HuH-7.5 (cell line): ENCODE results near the gene ESPNL.

ENCODE experiments used
- DNase-seq: peaks from one replicate; pipeline ENCODE4 v3.0.0; 2011; ENCODE audit warnings: low spot score

The ESPNL gene

GRCh38 chr2:238157506-238158017 is 57.4 kb downstream of the ESPNL start:
- no peak for DNase-seq

GRCh38 chr2:238158018-238158508 is 57.9 kb downstream of the ESPNL start:
- DNase-seq = no peak

GRCh38 chr2:238158509-238159070 is 58.5 kb downstream of the ESPNL start, which contains the start of gene ERFE:
ERFE (plus strand) TSS chr2:238158970; CDS start chr2:238159008, 38 bp downstream.
- DNase-seq = peak; percentile 93

- peak; percentile 79 for DNase-seq
Measured at GRCh38 chr2:238159071-238159539, 59.0 kb downstream of the ESPNL start.

DNA sequence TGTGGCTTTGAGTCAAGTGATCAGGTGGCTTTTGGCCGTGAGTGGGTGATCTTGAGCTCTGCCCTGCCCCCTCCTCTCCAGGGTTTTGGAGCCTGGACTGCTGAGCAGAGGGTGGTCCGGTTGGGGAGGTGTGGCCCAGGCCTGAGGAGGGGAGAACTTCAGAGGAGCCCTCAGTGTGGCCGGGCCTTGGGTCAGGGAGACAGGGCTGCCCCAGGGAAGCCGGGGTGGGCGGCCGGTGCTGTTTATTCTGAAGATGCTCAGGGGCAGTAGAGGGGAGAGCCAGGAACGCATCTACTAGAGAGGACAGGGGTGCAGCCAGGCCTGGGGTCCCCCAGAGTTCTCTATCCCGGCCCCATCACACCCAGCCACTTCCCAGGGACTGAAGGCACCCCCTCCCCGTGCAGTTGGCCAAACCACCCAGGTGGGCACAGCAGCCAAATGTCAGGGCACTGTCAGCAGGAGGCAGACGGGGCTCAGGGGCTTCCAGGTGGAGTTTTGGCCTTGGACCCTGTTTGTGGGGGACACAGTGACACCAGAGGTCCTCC is 59.6 kb downstream of the ESPNL start:
- no peak for DNase-seq

GRCh38 chr2:238160206-238161129 is 60.3 kb downstream of the ESPNL start:
- peak; percentile 68 for DNase-seq

DNA sequence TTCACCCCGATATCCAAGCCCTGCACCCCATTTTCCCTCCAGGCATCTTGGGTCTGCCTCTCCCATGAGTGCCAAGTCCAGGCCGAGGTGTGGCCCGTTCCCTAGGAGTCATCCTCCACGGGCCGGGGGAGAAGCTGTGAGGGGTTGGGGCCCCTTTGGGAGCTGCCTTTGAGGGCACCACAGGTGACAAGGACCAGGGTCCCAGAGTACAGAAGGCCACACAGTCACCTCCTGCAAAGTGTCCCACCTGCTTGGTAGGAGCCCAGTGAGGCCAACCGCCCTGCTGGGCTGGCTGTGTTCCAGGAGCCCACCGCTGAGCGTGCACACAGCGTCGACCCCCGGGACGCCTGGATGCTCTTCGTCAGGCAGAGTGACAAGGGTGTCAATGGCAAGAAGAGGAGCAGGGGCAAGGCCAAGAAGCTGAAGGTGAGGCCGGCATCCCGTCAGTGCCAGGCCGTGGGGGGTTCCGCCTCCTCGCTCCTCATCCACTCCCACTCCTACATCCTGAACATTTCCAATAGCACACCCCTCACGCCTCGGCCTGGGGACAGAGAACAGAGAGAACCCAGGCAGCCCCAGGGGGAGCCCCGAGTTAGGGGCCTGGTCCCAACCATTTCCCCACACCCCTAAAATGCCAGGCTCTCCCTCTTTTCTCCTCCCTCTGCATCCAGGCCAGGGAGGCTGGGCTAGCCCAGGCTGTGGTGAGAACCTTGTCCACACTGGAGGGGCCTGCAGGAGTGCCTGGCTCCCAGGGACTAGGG is 61.3 kb downstream of the ESPNL start:
- DNase-seq = no peak

DNA sequence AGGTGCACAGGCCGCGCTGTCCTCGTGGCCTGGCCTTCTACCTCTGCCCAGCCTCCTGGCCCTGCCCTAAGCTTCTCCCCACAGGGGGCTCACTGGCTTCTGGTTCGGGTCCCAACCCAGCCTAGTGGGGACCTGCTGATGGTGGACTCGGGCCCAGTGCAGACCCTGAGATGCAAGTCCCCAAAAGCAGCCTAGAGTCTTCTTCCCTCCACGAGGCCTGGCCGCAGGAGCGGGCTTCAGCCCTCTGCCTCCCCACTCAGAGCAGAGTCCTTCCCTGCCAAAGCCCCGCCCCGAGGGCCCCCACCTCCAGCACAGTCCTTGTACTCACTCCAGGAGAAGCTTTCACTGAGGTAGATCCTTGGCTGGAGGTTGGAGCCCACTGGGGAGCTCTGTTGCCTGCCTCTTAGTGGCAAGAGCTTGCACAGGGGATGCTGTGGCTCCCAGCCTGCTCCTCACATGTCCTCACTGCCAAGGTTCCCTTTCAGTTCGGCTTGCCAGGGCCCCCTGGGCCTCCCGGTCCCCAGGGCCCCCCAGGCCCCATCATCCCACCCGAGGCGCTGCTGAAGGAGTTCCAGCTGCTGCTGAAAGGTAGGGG is 62.2 kb downstream of the ESPNL start:
- peak; percentile 11 for DNase-seq

DNA sequence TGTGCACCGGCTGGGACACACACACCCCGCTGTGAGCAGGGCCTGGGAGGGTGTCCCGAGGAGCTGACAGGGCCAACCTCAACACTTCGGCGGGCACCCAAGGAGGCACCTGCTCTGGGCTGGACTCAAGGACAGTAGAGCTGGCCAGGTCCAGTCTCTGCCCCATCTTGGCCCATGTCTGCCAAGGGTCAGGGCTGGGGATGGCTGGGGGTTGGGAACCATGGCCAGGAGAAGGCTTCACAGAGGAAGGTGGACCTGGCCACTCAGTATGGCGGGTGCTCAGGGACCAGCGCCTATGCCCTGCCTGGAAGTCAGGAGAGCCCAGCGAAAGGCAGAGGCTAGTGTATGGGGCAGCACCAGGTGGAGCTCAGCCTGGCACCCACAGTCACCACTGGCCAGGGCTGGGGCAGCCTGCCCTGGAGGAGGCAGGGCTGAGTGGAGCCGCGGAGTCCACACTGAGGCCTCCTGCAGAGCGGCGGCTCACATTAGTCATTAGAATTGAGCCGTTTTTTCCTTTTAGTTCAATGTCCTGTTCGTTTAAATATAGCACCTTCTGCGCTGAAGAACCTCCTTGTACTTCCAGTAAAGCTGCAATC is 62.8 kb downstream of the ESPNL start:
- peak; percentile 10 for DNase-seq

DNA sequence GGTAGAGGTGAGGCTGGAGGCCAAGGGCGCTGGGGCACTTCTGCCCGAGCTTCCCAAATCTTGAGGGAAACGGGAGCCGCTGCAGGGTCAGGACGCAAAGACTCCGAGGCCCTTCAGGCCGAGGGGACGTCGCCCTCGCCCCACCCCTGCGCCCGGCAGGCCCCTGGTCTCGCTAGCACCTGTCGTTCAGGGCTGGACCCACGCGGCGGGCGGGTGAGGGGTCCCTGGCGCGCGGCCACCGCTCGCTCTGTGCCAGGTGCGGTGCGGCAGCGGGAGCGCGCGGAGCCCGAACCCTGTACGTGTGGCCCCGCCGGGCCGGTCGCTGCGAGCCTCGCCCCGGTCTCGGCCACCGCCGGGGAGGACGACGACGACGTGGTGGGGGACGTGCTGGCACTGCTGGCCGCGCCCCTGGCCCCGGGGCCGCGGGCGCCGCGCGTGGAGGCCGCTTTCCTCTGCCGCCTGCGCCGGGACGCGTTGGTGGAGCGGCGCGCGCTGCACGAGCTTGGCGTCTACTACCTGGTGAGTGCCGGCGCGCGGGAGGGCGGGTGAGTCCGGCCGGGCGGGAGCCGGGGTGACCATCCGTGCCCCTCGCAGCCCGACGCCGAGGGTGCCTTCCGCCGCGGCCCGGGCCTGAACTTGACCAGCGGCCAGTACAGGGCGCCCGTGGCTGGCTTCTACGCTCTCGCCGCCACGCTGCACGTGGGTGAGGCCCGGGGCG is 63.5 kb downstream of the ESPNL start:
- peak; percentile 5 for DNase-seq

DNA sequence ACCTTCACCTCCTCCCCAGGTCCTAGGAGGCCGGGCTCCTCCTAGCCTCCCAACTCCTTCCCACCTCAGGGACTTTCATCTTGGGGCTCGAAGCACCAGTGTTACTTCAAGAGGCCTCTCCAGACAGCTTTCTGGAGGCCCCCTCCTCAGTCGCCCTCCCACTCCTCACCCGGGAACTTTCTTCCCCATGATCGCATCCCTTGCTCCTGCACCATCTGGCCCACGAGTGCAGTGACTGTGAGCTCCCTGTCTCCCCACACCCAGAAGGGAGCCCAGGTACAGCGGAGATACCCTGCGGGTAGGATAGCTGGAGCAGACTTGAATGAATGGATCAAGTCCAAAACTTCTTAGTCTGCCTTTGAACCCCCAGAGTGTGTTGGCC is 64.8 kb downstream of the ESPNL start:
- DNase-seq = no peak

GRCh38 chr2:238165288-238165921 is 65.3 kb downstream of the ESPNL start:
- DNase-seq = no peak

GRCh38 chr2:238166391-238167343 is 66.5 kb downstream of the ESPNL start:
- no peak for DNase-seq

DNA sequence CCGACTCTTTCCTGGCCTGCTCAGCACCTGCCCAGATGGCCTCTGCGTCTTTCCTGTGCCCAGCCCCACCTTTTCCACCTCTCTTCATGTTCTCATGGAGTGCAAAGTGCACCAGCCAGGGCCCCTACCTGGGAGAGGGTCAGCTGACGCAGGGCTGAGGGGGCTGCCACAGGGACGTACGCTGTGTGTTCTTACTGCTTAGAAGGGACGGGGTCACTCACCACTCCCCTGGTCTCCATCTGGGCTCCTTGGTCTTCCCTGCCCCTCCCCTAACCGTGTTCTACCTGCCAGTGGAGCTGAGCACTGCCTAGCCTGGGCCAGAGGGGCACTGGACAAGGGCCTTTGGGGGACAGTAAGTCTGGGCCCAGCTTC is 67.2 kb downstream of the ESPNL start:
- no peak for DNase-seq

DNA sequence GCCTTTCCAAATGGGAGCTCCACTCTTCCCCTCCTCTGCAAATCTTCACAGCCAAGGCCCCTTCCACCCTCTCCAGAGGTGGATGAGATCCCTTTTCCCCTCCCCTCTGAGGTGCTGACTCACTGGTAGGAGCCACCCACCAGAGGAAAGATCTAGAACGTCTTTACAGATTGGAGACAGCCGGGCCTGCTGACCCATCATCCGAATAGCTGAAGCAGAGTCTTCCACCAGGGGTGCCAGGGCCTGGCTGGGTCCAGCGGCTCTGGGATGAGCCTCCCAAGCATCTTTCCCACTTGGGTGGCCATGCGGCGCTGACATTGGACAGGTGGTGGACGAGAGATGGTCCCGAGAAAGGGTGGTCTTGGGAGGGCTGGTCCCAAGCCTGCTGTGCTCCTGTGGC is 67.6 kb downstream of the ESPNL start:
- DNase-seq = no peak

DNA sequence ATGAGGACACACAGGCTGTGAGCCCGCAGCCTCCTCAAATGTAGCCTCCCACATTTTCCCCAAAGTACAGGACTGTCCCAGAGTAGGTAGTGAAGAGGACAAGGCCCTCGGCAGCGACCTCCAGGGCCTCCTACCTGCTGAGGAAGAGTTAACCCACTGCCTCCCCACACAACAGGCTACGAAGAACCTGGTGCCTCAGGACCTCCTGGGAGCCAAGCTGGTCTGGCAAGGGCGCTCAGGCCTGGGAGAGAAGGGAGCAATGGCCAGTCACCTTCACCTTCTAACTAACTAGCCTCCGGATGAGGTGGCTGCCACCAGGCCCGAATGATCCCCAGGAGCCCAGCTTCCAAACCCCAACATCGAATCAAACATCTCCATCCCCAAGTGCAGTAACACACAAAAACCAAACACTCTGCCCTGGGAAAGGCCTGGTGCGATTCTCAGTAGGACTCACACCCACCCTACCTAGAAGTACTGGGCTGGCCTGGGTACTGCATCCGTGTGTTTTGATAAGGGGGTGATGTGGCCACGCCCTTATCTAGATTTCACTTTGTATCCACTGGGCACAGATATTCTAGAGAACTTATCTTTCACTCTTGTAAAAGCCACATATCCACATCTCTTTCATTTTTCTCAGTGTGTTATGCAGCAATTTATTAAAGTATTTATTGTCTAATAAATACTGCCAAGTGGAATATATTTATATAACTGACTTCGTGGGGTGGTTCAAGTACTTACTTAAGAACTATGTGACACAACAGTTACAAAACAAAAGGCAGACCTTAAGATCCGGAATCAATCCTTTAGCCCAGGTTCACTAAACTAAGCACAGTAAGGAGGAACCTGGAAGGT is 68.3 kb downstream of the ESPNL start:
- DNase-seq = no peak

- no peak for DNase-seq
Measured at GRCh38 chr2:238169048-238169707, 69.0 kb downstream of the ESPNL start.
